HCT116 (cell line): ENCODE results near the gene ANKRD60. TPM values are rescaled to one million over a fixed set of nuclear protein-coding genes. Genes with fewer than 3 reads are reported as not detected.

ENCODE experiments used
- ATAC-seq: fragments of 200-7000 bp; cut with Tn5 transposase; 2 replicates; pipeline ENCODE4 v1.9.1; 2020; ENCODE audit warnings: mild to moderate bottlenecking, moderate library complexity
- BruUV-seq: library from RNA; stranded (reverse); fragments of 400-500 nt; replicated peaks from 2 replicates; lab custom pipeline; 2021; lab: Mats Ljungman, UMichigan
- CTCF ChIA-PET: fragments of 300-600 bp; sonication (Branson Sonifier 250); formaldehyde crosslinking; loops from one replicate; lab custom pipeline; 2021; ENCODE audit warnings: antibody characterized with exemption; lab: Charles Lee
- POLR2A ChIA-PET: fragments of 300-600, 350-600 bp; sonication (Branson Sonifier 250); formaldehyde crosslinking; loops from one replicate; lab custom pipeline; 2021; ENCODE audit warnings: antibody characterized with exemption; lab: Charles Lee
- RAD21 ChIA-PET, 2 experiments: fragments of 300-600 bp; sonication (Branson Sonifier 250); formaldehyde crosslinking; loops; one replicate each; lab custom pipeline; 2023; ENCODE audit warnings: low total read pairs in 2 of 2; ENCODE audit not compliant: uncharacterized antibody in 2 of 2, unreplicated experiment in 2 of 2, low non-redundant PET in 1 of 2; lab: Charles Lee
- DNase-seq: peaks from one replicate; pipeline ENCODE4 v3.0.0-alpha.2; 2010; ENCODE audit warnings: low read depth, low spot score
- H2AFZ ChIP-seq: fragments of 200-600 bp; shearing (Covaris generic), sonication (generic); 2 replicates; pipeline ENCODE4 v1.6.1; 2017; ENCODE audit warnings: low read depth, mixed run types, mixed read lengths, antibody characterized with exemption, low read length; ENCODE audit not compliant: poor library complexity, severe bottlenecking
- H3K27ac ChIP-seq: 2 replicates; pipeline ENCODE4 v1.5.1; 2012; ENCODE audit warnings: low read depth, low read length
- H3K27me3 ChIP-seq: fragments of 200-600 bp; sonication (generic); 2 replicates; pipeline ENCODE4 v1.6.1; 2016; ENCODE audit warnings: mixed run types, low read length, mixed read lengths; ENCODE audit not compliant: insufficient read depth
- H3K36me3 ChIP-seq, 2 experiments: fragments of 200-500 bp in 1 of 2; fragments of 200-600 bp in 1 of 2; sonication (Bioruptor generic) in 1 of 2; sonication (generic) in 1 of 2; 2 replicates each; pipeline versions ENCODE4 v1.5.1 to v1.6.1; 2014 to 2016; ENCODE audit warnings: low read length in 2 of 2, inconsistent platforms in 1 of 2, mixed read lengths in 1 of 2, mixed run types in 1 of 2; ENCODE audit not compliant: insufficient read depth in 2 of 2, control insufficient read depth in 1 of 2
- H3K4me1 ChIP-seq, 2 experiments: fragments of 200-600 bp in 1 of 2; sonication (generic) in 1 of 2; 2 replicates each; pipeline versions ENCODE4 v1.5.1 to v1.6.1; 2012 to 2017; ENCODE audit warnings: low read length in 2 of 2, inconsistent platforms in 1 of 2, mild to moderate bottlenecking in 1 of 2, mixed read lengths in 1 of 2, mixed run types in 1 of 2, moderate library complexity in 1 of 2; ENCODE audit not compliant: insufficient read depth in 2 of 2, control insufficient read depth in 1 of 2
- H3K4me2 ChIP-seq: fragments of 200-600 bp; sonication (generic); 2 replicates; pipeline ENCODE4 v1.6.1; 2017; ENCODE audit warnings: mixed run types, low read length, mixed read lengths
- H3K4me3 ChIP-seq, 2 experiments: fragments of 200-600 bp in 1 of 2; sonication (generic) in 1 of 2; replicated peaks in 1 of 2; 2 replicates each; pipeline ENCODE4 v1.5.1; 2011 to 2016; ENCODE audit warnings: low read length in 2 of 2, control low read depth in 1 of 2, low read depth in 1 of 2, mild to moderate bottlenecking in 1 of 2, mixed read lengths in 1 of 2, mixed run types in 1 of 2
- H3K79me2 ChIP-seq: fragments of 200-600 bp; sonication (generic); 2 replicates; pipeline ENCODE4 v1.6.1; 2017; ENCODE audit warnings: mild to moderate bottlenecking, mixed run types, low read length, moderate library complexity, mixed read lengths; ENCODE audit not compliant: insufficient read depth
- H3K9ac ChIP-seq: fragments of 200-600 bp; sonication (generic); 2 replicates; pipeline ENCODE4 v1.6.1; 2016; ENCODE audit warnings: low read length, mixed read lengths
- H3K9me2 ChIP-seq: fragments of 200-600 bp; sonication (generic), shearing (Covaris generic); 2 replicates; pipeline ENCODE4 v1.6.1; 2017; ENCODE audit warnings: mixed run types, mild to moderate bottlenecking, moderate library complexity; ENCODE audit not compliant: insufficient read depth
- H3K9me3 ChIP-seq, 2 experiments: fragments of 200-500 bp in 1 of 2; fragments of 200-600 bp in 1 of 2; sonication (Bioruptor generic) in 1 of 2; sonication (generic) in 1 of 2; 2 replicates each; pipeline ENCODE4 v1.6.1; 2014 to 2017; ENCODE audit warnings: low read length in 2 of 2, mixed read lengths in 2 of 2, inconsistent platforms in 1 of 2, low read depth in 1 of 2, mild to moderate bottlenecking in 1 of 2, mixed run types in 1 of 2, moderate library complexity in 1 of 2; ENCODE audit not compliant: control insufficient read depth in 1 of 2, insufficient read depth in 1 of 2
- H4K20me1 ChIP-seq: fragments of 200-600 bp; sonication (generic), shearing (Covaris generic); 2 replicates; pipeline ENCODE4 v1.6.1; 2017; ENCODE audit warnings: mixed run types, mild to moderate bottlenecking, moderate library complexity; ENCODE audit not compliant: insufficient read depth
- CBX3 ChIP-seq: IDR thresholded peaks from 2 replicates; pipeline ENCODE4 v1.6.1; 2012; ENCODE audit warnings: low read depth
- EGR1 ChIP-seq: IDR thresholded peaks from 2 replicates; pipeline ENCODE4 v1.6.1; 2012; ENCODE audit warnings: low read depth
- ELF1 ChIP-seq: IDR thresholded peaks from 2 replicates; pipeline ENCODE4 v1.6.1; 2012; ENCODE audit warnings: low read depth, borderline replicate concordance
- EZH2 ChIP-seq: fragments of 200-600 bp; sonication (generic); IDR thresholded peaks from 2 replicates; pipeline ENCODE4 v1.6.1; 2017; ENCODE audit warnings: antibody characterized with exemption, mixed run types
- FOSL1 ChIP-seq: IDR thresholded peaks from 2 replicates; pipeline ENCODE4 v1.6.1; 2012; ENCODE audit warnings: low read depth
- POLR2AphosphoS5 ChIP-seq: IDR thresholded peaks from 2 replicates; pipeline ENCODE4 v1.6.1; 2011; ENCODE audit warnings: mild to moderate bottlenecking, low read depth, low read length, moderate library complexity
- RAD21 ChIP-seq: IDR thresholded peaks from 2 replicates; pipeline ENCODE4 v1.6.1; 2012; ENCODE audit warnings: low read depth, mild to moderate bottlenecking
- SP1 ChIP-seq: IDR thresholded peaks from 2 replicates; pipeline ENCODE4 v1.6.1; 2012; ENCODE audit warnings: low read depth
- ZNF274 ChIP-seq: fragments of 200-500 bp; sonication (Bioruptor generic); IDR thresholded peaks from 2 replicates; pipeline ENCODE4 v1.6.1; 2014; ENCODE audit warnings: mild to moderate bottlenecking, low read depth, low read length, inconsistent platforms
- intact Hi-C: fragments of 100-400 bp; cut with micrococcal nuclease; formaldehyde crosslinking; loops from 2 replicates; pipeline ENCODE4 v1.10.0; 2022
- total RNA-seq: library from RNA; stranded (reverse); gene quantifications from one replicate; pipeline ENCODE4 v1.2.1, GENCODE V29; 2021; ENCODE audit not compliant: unreplicated experiment
- TF ChIP-seq, protein P1 (sequence below): IDR thresholded peaks from 2 replicates; pipeline ENCODE4 v1.6.1; 2012
- TF ChIP-seq, protein P2 (sequence below): IDR thresholded peaks from 2 replicates; pipeline ENCODE4 v1.6.1; 2012
- TF ChIP-seq, protein P3 (sequence below): IDR thresholded peaks from 2 replicates; pipeline ENCODE4 v1.6.1; 2012; ENCODE audit warnings: low read depth

ANKRD60 gene
- total RNA-seq, 1 experiment from 2014 or later: not detected

DNA sequence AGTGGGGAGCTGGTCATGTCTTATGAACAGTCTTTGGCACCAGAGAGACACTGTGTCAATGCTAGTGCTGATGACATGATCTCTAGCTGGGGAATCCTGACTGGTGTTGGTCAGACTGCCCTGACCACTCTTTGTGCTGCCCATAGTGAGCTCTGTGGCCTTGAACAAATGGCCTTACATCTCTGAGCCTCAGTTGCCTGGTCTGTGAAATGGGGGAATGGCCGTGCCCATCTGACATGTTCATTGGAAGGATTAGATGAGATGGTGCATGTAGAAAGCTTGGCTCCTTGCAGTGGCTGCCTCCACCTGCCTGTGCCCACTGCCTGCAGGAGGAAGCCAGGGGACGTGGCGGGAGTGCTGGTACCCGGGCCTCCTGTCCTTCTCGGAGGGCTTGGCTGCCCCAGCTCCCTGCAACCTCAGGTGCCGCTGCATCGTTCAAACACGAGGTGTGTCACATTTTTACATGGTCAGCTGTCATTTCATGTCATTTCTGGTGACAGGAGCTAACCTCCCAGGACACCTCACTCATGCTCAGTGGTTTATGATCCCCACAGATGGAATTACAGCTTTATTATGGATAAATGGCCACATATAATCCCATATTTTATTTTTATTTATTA, 45.8 kb downstream of the ANKRD60 start:
- H3K27ac ChIP-seq: no peak overlapping the region
- ChIA-PET CTCF (interaction anchor here (1.2 kb wide), 1 partner anchor 560 kb away, joined by 5 read pairs; no protein-coding TSS in a partner anchor), POLR2A (no interaction called here), RAD21 (no interaction called here)
- peaks cover 0 to 11% of the 10 kb centered on the region in 2 experiments; a peak in 2 of 4 replicates for H3K4me1 ChIP-seq
- H3K27me3 ChIP-seq: no peaks in the 10 kb centered on the region; the same call in 1 of the 2 replicates
- H3K9ac ChIP-seq: no peak overlapping the region
- H3K36me3 ChIP-seq: no peaks in the 10 kb centered on the region
- DNase-seq: no peak
- no peaks in the 10 kb centered on the region for H4K20me1 ChIP-seq
- H2AFZ ChIP-seq: no peak overlapping the region
- BruUV-seq: no TSS peak
- no peaks in the 10 kb centered on the region for H3K9me2 ChIP-seq
- no peak overlapping the region for H3K4me3 ChIP-seq
- H3K4me2 ChIP-seq: no peak overlapping the region
- TF ChIP-seq CBX3 (no peak), FOSL1 (no peak), ELF1 (no peak), ZNF274 (no peak), POLR2AphosphoS5 (no peak), SP1 (no peak), EZH2 (no peak), EGR1 (no peak), RAD21 (no peak)
- TF ChIP-seq, protein P1, sequence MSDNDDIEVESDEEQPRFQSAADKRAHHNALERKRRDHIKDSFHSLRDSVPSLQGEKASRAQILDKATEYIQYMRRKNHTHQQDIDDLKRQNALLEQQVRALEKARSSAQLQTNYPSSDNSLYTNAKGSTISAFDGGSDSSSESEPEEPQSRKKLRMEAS: no peak
- TF ChIP-seq, protein P2, sequence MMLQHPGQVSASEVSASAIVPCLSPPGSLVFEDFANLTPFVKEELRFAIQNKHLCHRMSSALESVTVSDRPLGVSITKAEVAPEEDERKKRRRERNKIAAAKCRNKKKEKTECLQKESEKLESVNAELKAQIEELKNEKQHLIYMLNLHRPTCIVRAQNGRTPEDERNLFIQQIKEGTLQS: no peak
- TF ChIP-seq, protein P3, sequence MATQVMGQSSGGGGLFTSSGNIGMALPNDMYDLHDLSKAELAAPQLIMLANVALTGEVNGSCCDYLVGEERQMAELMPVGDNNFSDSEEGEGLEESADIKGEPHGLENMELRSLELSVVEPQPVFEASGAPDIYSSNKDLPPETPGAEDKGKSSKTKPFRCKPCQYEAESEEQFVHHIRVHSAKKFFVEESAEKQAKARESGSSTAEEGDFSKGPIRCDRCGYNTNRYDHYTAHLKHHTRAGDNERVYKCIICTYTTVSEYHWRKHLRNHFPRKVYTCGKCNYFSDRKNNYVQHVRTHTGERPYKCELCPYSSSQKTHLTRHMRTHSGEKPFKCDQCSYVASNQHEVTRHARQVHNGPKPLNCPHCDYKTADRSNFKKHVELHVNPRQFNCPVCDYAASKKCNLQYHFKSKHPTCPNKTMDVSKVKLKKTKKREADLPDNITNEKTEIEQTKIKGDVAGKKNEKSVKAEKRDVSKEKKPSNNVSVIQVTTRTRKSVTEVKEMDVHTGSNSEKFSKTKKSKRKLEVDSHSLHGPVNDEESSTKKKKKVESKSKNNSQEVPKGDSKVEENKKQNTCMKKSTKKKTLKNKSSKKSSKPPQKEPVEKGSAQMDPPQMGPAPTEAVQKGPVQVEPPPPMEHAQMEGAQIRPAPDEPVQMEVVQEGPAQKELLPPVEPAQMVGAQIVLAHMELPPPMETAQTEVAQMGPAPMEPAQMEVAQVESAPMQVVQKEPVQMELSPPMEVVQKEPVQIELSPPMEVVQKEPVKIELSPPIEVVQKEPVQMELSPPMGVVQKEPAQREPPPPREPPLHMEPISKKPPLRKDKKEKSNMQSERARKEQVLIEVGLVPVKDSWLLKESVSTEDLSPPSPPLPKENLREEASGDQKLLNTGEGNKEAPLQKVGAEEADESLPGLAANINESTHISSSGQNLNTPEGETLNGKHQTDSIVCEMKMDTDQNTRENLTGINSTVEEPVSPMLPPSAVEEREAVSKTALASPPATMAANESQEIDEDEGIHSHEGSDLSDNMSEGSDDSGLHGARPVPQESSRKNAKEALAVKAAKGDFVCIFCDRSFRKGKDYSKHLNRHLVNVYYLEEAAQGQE: no peak
- TF ChIP-seq, all 23 proteins: peak for 0
- H3K9me3 ChIP-seq: no peaks in the 10 kb centered on the region
- H3K79me2 ChIP-seq: no peaks in the 10 kb centered on the region
- intact Hi-C loops: no loop called here
- ATAC-seq: no peak
